Frontal cortex (tissue), 4 donors: ENCODE results near the gene HDGFL3. TPM values are rescaled to one million over a fixed set of nuclear protein-coding genes. Genes with fewer than 3 reads are reported as not detected.
"Not testable (repeated sequence)": the region's sequence is repeated elsewhere in the genome, so short reads cannot be mapped to it uniquely, and the experiment has no call there.

Experiments used
- DNase-seq, 2 donors: peaks; one replicate each; pipeline ENCODE4 v3.0.0; 2012; ENCODE audit warnings: low spot score in 2 of 2
- FAIRE-seq: peaks from 2 replicates; lab custom pipeline; 2012; peaks lifted over from hg19 to GRCh38; lab: Jason Lieb, UNC
- total RNA-seq: library from RNA; depleted of rRNA; stranded (reverse); fragments of >200 nt; gene quantifications from one replicate; pipeline ENCODE4 v1.2.3, GENCODE V29; 2014
- donor health status: control.
- donor health status: control.
- donor health status: control.

The HDGFL3 gene
- total RNA-seq, 1 donor from 2014 or later = 135 TPM

GRCh38 chr15:83107841-83108181, 99.8 kb downstream of the HDGFL3 start:
- DNase-seq (no peak), FAIRE-seq (no peak)

- FAIRE-seq = no peak
- peak; percentile 34 to 44 for DNase-seq
These were observed 100.4 kb downstream of the HDGFL3 start, which contains the start of gene TM6SF1 for GRCh38 chr15:83106994-83107840. Gene TM6SF1 (plus strand): TSS chr15:83107645. CDS start chr15:83107681, 36 bp downstream.

DNA sequence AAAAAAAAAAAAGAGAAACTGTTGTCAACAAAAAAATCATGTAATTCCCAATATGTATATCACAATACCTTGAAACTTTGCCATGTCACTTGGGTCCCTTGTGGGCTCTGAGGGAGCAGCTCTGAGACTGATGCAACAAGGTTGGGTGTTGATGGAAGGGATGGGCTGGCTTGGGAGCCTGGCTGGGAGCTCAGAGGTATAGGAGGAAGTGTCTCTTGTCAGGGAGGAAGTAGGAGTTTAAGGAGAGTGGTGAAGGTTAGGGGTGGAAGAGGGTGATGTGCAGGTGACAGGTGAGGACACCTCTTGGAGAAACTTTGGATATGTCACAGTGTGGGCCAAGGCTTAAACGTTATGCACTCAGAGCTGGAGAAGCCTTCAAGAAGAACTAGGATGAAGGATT, 102.2 kb downstream of the HDGFL3 start:
- DNase-seq (no peak), FAIRE-seq (no peak)

- DNase-seq (no peak), FAIRE-seq (no peak)
These were observed 103.5 kb downstream of the HDGFL3 start for GRCh38 chr15:83104141-83104540.

- FAIRE-seq (no peak), DNase-seq (no peak)
These were observed 105.3 kb downstream of the HDGFL3 start for GRCh38 chr15:83102346-83102745.

DNA sequence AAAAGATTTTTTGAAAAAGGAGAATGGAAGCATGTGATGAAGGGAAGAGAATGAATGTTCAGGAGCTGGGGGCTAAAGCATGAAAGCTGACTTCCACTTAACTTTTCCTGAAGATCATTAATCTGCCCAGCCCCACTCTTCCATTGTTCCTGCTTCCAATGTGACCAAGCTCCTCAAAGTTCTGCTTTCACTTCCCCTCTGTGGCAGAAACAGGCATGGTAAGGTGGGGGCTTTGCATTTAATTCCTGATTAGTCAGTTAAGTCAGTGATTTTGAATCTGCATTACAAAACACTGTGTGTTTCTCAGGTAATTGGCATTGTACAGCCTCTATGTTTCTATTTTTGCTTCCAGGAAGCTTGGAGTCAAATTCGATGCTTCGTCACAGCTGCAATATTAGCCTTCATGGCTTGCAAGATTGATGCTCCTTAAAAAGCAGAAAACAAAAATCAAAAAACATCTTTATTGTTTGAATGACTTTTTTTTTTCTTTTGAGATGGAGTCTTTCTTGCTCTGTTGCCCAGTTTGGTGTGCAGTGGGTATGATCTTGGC, 107.5 kb downstream of the HDGFL3 start:
- FAIRE-seq = no peak
- DNase-seq = no peak

- FAIRE-seq (no peak), DNase-seq (no peak)
These were observed 108.3 kb downstream of the HDGFL3 start for GRCh38 chr15:83099290-83099689.

DNA sequence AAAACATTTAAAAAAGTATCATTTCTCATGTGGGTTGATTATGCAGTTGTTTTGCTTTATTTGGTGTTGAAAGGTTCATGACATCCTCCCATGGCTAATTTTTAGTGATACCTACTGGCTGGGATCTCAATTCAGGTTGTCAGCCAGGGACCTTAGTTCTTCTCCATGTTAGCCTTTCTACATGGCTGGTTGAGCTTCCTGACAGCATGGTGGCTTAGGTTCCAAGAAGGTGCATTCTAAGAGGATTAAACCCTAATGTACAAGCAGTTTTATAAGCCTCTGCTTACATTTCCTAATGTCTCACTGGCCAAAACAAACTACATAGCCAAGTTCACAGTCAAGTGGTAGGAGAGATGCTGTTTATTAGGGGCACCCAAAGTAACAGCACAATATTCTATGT, 109.5 kb downstream of the HDGFL3 start:
- FAIRE-seq (no peak), DNase-seq (no peak)

DNA sequence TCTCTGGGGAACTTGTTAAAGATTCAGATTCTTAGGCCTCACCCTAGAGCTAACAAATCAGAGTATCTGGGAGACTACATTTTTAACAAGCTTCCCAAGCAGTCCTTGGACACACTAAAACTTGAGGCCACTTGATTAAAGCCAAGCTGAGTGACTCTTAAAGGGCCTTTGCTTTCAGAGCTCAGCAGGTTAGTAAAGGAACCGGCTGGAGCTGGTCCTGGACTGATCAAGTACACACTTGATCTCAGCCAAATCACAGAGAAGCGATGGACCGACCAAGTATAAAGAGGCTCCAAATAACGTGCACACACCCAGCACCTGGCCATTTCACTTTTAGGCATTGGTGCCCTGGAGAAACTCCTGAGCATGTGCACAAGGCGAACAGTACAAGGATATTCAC, 113.0 kb downstream of the HDGFL3 start:
- FAIRE-seq = no peak
- DNase-seq = no peak

GRCh38 chr15:83092309-83092976, 115.2 kb downstream of the HDGFL3 start:
- FAIRE-seq = no peak
- DNase-seq = no peak

- not testable (repeated sequence) for FAIRE-seq
These were observed 115.7 kb downstream of the HDGFL3 start for GRCh38 chr15:83091965-83092308.

DNA sequence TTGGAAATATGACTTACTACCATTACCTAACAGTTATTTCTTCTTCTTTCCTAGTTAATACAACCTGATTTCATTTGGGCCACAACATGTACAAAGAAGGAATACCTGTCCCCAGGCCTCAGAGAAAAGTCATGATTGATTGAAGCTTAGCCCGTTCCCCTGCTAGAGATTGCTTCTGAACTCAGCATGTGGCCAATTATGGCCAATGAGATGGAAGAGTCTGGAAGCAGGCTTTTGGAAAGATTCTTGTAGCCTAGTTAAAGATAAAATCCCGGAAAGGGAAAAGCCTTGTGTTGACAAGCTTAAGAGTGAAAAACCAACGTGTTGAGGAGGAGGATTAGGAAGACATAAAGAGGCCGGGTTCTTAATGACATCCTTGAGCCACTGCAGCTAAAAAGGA, 117.2 kb downstream of the HDGFL3 start:
- no peak for FAIRE-seq
- no peak for DNase-seq

More at GRCh38 chr15:83091965-83092308, 115.7 kb downstream of the HDGFL3 start:
- not testable (repeated sequence) for DNase-seq

DNA sequence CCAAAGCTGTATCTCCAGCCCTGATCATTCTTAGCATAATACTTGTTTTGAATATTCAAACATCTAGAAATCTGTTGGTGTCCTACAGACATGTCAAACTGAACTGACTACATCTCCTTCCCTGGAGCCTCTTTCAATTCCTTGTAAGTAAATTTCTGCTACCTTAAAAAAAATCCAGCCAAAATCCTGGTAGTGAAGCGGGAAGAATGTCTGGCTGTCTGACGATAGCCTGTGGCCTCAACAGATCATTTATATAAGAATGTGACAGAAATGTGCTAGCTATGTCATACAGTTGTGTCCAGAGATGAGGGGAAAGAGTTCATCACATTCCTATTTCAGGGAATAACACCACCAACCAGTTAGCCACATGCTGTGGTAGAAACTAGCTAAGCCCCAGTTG, 118.7 kb downstream of the HDGFL3 start:
- DNase-seq = no peak
- no peak for FAIRE-seq

DNA sequence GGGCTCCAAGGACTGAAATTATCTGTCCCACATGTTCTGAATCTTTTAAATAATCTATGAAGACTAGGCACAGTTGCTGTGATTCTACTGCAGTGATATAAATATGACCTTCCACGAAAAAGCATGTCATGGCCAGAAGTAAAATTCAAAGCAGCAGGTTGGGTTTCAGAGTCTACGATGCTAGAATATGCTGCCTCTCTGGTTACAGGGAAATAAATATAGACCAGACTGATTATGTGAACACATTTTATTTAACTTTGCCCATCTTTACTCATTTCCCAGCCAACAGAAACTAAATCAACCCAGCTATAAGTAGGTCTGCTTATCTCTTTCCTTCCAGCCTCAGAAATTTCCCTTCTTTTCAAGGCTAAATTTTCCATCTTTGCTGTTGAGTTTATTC, 120.0 kb downstream of the HDGFL3 start:
- FAIRE-seq = no peak
- DNase-seq = no peak

GRCh38 chr15:83085864-83086552, 121.6 kb downstream of the HDGFL3 start:
- not testable (repeated sequence) for DNase-seq, FAIRE-seq

DNA sequence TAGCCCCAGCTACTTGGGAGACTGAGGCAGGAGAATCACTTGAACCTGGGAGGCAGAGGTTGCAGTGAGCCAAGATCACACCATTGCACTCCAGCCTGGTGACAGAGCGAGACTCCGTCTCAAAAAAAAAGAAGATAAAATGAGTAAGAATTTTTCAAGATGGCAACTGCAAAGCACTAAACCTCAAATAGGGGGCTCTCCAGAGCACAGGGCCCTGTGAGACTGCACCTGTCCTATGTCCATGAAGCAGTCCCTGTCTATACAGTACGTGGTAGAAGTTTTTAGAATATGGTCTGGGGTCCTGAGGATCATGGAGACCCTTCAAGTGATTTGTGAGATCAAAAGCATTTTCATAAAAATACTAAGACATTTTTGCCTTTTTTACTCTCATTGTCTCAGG, 122.2 kb downstream of the HDGFL3 start:
- not testable (repeated sequence) for FAIRE-seq

DNA sequence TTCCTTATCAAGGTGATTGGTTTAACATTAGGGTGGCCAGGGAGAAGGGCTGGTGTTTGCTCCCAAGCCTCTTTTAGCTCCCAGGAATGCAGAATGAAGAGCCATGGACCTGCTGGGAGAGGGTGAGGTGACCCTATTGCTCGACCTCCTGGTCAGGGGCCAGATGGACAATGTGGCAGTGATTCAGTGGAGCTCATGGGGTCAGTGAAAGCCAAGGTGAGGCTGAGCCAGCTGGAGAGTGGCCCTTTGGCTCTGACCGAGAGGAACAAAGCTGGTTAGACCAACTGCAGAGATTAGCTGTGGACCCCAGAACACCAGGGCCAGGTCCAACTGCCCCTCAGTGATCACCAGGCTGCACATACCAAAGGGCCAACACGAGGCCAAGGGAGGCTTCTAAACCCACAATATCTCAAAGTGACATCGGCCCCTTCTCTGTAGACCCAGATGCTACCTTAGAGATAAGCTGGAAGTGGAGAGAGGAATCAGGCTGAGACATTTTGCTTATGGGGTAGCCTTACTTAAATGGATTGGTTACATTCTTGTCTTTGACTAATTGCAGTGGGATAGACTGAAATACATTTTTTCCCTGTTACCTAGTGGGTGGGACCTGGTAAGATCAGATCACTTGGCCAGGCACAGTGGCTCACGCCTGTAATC, 124.8 kb downstream of the HDGFL3 start:
- DNase-seq = no peak
- no peak for FAIRE-seq

More for the DNA sequence above, 122.2 kb downstream of the HDGFL3 start:
- DNase-seq = not testable (repeated sequence)

- FAIRE-seq (no peak), DNase-seq (no peak)
These were observed 126.2 kb downstream of the HDGFL3 start for GRCh38 chr15:83081256-83082014.

GRCh38 chr15:83078712-83079111, 128.9 kb downstream of the HDGFL3 start:
- FAIRE-seq (no peak), DNase-seq (no peak)
